Measurements from ENCODE around the gene ZBTB20. TPM values are rescaled to one million over a fixed set of nuclear protein-coding genes. Genes with fewer than 3 reads are reported as not detected.

The ZBTB20 gene
- total and polyA plus RNA-seq, 2 of the 4 experiments (the other 2 are of a cell fraction): 0.75 to 14.7 TPM

DNA sequence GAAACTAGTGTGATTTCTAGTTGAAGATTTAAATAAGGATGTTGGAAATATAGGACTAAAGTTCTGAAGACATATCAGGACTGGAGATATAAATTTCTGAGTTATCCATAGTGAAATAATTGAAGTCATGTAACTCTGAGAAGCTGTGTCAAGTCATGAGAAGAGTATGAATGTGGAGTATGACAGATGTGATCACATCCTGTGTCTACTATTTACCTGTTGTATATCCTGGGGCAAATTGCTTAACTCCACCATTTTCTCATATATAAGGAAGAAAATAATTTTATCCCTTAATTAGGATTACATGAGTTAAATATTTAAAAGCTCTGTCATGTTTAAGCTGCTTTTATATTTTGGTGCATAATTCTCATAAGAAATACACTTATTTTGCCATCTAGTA is 350.3 kb downstream of the ZBTB20 start:
- H2AK9ac ChIP-seq (replicated peaks; ENCODE audit: low read depth, low read length, poor library complexity): no peak overlapping the region
- TF ChIP-seq RCOR1 (IDR thresholded peaks at IDR 0.05; ENCODE audit: insufficient replicate concordance, low read length) (no peak), MXI1 (IDR thresholded peaks at IDR 0.05; ENCODE audit: borderline replicate concordance, low read depth, low read length) (no peak), FOS (IDR thresholded peaks at IDR 0.05; ENCODE audit: low read depth, low read length) (no peak), NFE2L2 (IDR thresholded peaks at IDR 0.05; ENCODE audit: low read depth, low read length) (no peak), POLR2A (IDR thresholded peaks at IDR 0.05; ENCODE audit: low read depth, low read length) (no peak)
- TF ChIP-seq, protein P1, sequence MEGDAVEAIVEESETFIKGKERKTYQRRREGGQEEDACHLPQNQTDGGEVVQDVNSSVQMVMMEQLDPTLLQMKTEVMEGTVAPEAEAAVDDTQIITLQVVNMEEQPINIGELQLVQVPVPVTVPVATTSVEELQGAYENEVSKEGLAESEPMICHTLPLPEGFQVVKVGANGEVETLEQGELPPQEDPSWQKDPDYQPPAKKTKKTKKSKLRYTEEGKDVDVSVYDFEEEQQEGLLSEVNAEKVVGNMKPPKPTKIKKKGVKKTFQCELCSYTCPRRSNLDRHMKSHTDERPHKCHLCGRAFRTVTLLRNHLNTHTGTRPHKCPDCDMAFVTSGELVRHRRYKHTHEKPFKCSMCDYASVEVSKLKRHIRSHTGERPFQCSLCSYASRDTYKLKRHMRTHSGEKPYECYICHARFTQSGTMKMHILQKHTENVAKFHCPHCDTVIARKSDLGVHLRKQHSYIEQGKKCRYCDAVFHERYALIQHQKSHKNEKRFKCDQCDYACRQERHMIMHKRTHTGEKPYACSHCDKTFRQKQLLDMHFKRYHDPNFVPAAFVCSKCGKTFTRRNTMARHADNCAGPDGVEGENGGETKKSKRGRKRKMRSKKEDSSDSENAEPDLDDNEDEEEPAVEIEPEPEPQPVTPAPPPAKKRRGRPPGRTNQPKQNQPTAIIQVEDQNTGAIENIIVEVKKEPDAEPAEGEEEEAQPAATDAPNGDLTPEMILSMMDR (conservative IDR thresholded peaks at IDR 0.05; ENCODE audit: low read depth, low read length): no peak
- H3K23ac ChIP-seq (ENCODE audit: low read depth, low read length): no peak overlapping the region
- ATAC-seq (ENCODE audit: low read depth) (no peak), DNase-seq (no peak)
- ChIA-PET CTCF (no interaction called here), POLR2A (ENCODE audit: unreplicated experiment) (no interaction called here)
- no peak overlapping the region for H4K91ac ChIP-seq (ENCODE audit: insufficient read depth, low read depth, low read length)
- no peaks in the 10 kb centered on the region for H3K9me3 ChIP-seq (ENCODE audit: control insufficient read depth, insufficient read depth, low read length)
- no peak overlapping the region for H2AK5ac ChIP-seq (ENCODE audit: low read depth, low read length)
- no peaks in the 10 kb centered on the region for H3K9me1 ChIP-seq (ENCODE audit: insufficient read depth, low read length)
- H2BK15ac ChIP-seq (ENCODE audit: low read depth, low read length): no peak overlapping the region
- no peak overlapping the region for H2BK20ac ChIP-seq (ENCODE audit: low read depth, low read length)
- H3K27me3 ChIP-seq (ENCODE audit: control insufficient read depth, insufficient read depth, low read length): no peaks in the 10 kb centered on the region
- dilution Hi-C loops (cut with HindIII; ENCODE audit: low sequenced_read_pairs, unreplicated experiment) (no loop called here), intact Hi-C loops (cut with micrococcal nuclease) (no loop called here), in situ Hi-C loops (cut with MboI; ENCODE audit: low sequenced_read_pairs) (no loop called here)
- H2BK5ac ChIP-seq (ENCODE audit: low read depth, low read length, poor library complexity, severe bottlenecking): no peak overlapping the region
- no peak overlapping the region for H2AFZ ChIP-seq (replicated peaks; ENCODE audit: low read length, poor library complexity)
- no peaks in the 10 kb centered on the region for H3K79me1 ChIP-seq (ENCODE audit: low read depth in 1 of 2, low read length in 2 of 2)
- H3K14ac ChIP-seq (replicated peaks; ENCODE audit: low read depth, low read length): no peak overlapping the region
- no peak overlapping the region for H3K56ac ChIP-seq (ENCODE audit: extremely low read depth, insufficient read depth, low read length)
- H3K4ac ChIP-seq (ENCODE audit: low read depth, low read length): no peak overlapping the region
- no peaks in the 10 kb centered on the region for H4K20me1 ChIP-seq (ENCODE audit: insufficient read depth, low read length)
- H4K5ac ChIP-seq (ENCODE audit: low read depth, low read length): no peak overlapping the region
- H3K4me1 ChIP-seq (ENCODE audit: control insufficient read depth, insufficient read depth, low read length): no peaks in the 10 kb centered on the region
- no peaks in the 10 kb centered on the region for H3K36me3 ChIP-seq (ENCODE audit: control insufficient read depth, insufficient read depth, low read length)
- no peak overlapping the region for H3K9ac ChIP-seq (ENCODE audit: low read depth, low read length)
- H3K4me3 ChIP-seq (ENCODE audit: insufficient read depth, low read depth, low read length): no peak overlapping the region
- BruUV-seq (replicated peaks): no TSS peak
- no peak overlapping the region for H3K18ac ChIP-seq (ENCODE audit: low read depth, low read length)
- H4K8ac ChIP-seq (ENCODE audit: low read depth in 2 of 2, low read length in 2 of 2): no peak overlapping the region
- H2BK120ac ChIP-seq (ENCODE audit: low read depth, low read length): no peak overlapping the region
- no peak overlapping the region for H3K4me2 ChIP-seq (ENCODE audit: low read depth, low read length)
- no peak overlapping the region for H3K27ac ChIP-seq (ENCODE audit: insufficient read depth, low read length)

Measured in IMR-90 (cell line).